Stimulated activated CD8-positive, alpha-beta memory T cell treated with anti-CD3 and anti-CD28 coated beads, Interleukin-7, amount 100 ng/mL, for 4 hours (primary cell): ENCODE results near the gene GOLGA2.

ENCODE experiments used
- DNase-seq, 2 donors: peaks; one replicate each; pipeline ENCODE4 v3.0.0-alpha.2; 2020; ENCODE audit warnings: low read depth in 2 of 2

Gene GOLGA2

DNA sequence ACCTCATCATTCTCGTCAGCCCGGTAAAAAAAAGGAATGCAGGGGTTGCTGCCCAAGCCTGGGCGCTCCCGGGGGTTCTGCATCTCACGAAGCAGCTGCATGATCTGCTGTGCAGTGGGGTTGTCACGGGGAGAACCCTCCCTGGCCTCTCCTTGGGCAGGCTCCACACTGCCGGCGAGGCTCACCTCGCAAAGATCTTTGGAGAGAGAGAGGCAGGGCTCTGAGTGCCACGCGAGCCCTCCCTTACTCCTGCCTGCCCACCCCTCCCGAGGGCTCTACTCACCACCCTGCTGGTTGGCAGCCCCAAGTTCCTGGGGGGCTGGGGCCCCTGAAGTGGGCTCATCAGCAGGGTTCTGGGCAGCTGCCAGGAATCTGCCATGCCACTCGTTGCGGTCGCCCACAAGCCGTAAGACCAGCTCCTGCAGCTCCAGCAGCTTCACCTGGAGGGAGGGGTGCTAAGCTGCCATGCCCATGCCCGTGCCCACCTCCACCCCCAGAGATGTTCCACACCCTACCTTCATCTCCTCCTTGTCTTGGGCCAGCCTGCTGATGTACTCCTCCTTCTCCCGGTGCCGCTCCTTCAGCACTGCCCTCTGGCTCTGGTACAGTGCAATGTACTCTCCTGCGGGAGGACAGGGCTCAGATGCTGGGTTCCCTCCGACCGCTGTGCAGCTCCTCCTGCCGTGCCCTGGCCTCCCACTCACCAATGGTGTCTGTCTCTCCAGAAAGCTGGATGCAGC is 18.6 kb downstream of the GOLGA2 start:
- no peak for DNase-seq

GRCh38 chr9:128254855-128255759 is 20.7 kb downstream of the GOLGA2 start:
- peak in 1 of 2 donors; percentile 25 for DNase-seq

- DNase-seq, result no peak
Measured at GRCh38 chr9:128254362-128254761, 21.4 kb downstream of the GOLGA2 start.

- DNase-seq, result no peak
Measured at GRCh38 chr9:128253991-128254346, 21.8 kb downstream of the GOLGA2 start.

- no peak for DNase-seq
Measured at GRCh38 chr9:128253140-128253990, 22.4 kb downstream of the GOLGA2 start.

GRCh38 chr9:128252317-128253139 is 23.3 kb downstream of the GOLGA2 start:
- DNase-seq, result no peak

DNA sequence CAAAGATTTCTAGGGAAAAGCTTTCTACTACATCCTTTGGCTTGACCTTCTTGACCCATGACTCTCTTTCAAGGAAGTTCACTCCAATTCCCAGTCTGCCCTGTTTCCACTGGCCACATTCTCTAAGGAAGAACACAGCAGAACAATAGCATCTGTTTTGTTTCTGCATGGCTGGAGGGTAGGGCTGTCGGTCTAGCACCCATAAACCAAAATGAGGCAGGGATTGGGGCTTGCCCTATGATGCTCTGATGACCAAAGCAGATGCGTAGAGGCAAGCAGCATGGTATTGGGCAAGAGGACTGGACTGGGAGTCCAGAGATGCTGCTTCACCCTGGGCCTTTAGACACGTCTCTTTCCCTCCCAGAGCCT is 24.1 kb downstream of the GOLGA2 start:
- DNase-seq, result no peak

GRCh38 chr9:128250839-128251731 is 24.7 kb downstream of the GOLGA2 start:
- no peak for DNase-seq

- peak; percentile 93 to 96 for DNase-seq
Measured at GRCh38 chr9:128249908-128250838, 25.6 kb downstream of the GOLGA2 start.

DNA sequence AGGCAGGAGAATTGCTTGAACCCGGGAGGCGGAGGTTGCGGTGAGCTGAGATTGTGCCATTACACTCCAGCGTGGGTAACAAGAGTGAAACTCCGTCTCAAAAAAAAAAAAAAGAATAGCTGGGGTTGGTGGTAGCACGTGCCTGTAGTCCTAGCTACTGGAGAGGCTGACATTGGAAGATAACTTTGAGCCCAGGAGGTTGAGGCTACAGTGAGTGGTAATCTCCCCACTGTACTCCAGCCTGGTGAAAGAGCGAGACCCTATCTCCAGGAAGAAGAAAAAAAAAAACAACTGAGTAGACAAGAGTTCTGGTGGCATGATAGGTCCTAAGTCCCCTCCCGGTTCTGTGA is 26.3 kb downstream of the GOLGA2 start:
- DNase-seq, result no peak

GRCh38 chr9:128247226-128247803 is 28.5 kb downstream of the GOLGA2 start:
- no peak for DNase-seq

DNA sequence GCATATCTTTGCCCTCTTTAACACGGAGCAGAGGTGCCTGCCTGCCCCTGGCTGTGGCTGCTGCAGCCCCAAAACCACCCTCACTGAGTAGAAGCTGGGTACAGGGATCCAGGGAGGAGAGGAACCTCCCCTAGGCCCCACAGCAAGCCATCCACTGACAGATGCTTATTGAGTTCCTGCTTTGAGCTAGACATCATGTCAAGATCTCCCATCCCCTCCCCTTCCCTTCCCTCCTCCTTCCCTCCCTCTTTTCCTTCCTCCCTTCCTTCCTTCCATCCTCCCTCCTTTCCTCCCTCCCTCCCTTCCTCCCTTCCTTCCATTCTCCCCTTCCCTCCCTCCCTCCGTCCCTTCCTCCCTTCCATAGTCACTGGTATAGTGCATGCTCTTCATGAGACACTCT is 29.3 kb downstream of the GOLGA2 start:
- no peak for DNase-seq

- DNase-seq, result no peak
Measured at GRCh38 chr9:128245421-128246151, 30.2 kb downstream of the GOLGA2 start.

- DNase-seq, result no peak
Measured at GRCh38 chr9:128244837-128245231, 31.0 kb downstream of the GOLGA2 start.

- DNase-seq, result no peak
Measured at GRCh38 chr9:128244091-128244836, 31.5 kb downstream of the GOLGA2 start.

DNA sequence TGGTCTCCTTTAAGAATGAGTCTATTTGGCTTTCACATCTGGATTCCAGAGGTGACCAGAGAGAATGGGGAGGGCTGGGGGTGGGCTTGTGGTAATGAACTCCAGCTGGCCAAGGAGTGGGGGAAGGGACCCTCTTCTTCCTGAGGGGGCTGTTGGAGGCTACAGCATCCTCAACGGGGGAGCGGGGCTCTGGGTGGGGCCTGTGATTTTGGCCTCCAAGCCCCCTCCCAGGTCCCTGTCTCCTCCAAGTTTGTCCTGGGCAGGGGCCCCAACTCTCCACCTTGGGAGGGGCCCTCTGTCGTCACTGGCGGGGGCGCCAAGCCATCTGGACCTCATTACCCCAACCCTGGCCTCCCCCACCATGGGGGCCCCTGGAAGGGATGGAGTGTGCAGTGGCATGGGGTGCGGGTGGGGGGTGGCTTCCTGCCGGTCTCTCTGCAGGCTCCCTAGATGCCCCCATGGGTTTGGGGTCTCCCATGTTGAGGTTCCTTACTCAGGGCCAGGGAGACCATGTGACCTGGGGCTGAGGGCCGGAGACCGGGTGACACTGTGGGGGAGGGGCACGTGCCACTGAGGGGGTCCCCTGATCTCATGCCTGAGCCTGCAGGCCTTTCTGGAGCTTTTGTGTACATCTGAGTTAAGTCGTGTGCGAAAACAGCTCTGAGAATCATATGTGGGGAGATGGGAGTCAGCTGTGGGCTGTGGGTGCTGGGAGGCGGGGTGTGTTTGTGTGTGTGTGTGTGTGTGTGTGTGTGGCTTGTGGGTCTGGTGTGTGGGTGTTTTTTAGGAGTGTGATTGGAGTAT is 32.4 kb downstream of the GOLGA2 start:
- no peak for DNase-seq

GRCh38 chr9:128242828-128243214 is 33.0 kb downstream of the GOLGA2 start:
- no peak for DNase-seq
